Effector memory CD4-positive, alpha-beta T cell (primary cell): ENCODE data around the gene IDS.
"Not testable (repeated sequence)": the region's sequence is repeated elsewhere in the genome, so short reads cannot be mapped to it uniquely, and the experiment has no call there.

ENCODE experiments used
- DNase-seq, 3 donors: peaks; one replicate each; pipeline ENCODE4 v3.0.0-alpha.2; 2020
- H3K27ac ChIP-seq: 2 replicates; pipeline ENCODE4 v1.7.0; 2013; ENCODE audit warnings: mild to moderate bottlenecking, low read length, moderate library complexity; ENCODE audit not compliant: insufficient read depth, poor library complexity, severe bottlenecking
- H3K27me3 ChIP-seq: replicated peaks from 2 replicates; pipeline ENCODE4 v1.7.0; 2013; ENCODE audit warnings: mild to moderate bottlenecking, low read length; ENCODE audit not compliant: insufficient read depth, control insufficient read depth, poor library complexity, severe bottlenecking
- H3K36me3 ChIP-seq: 2 replicates; pipeline ENCODE4 v1.7.0; 2013; ENCODE audit warnings: mild to moderate bottlenecking, low read length, moderate library complexity; ENCODE audit not compliant: control insufficient read depth, insufficient read depth
- H3K4me1 ChIP-seq: 2 replicates; pipeline ENCODE4 v1.7.0; 2013; ENCODE audit warnings: low read length, mild to moderate bottlenecking; ENCODE audit not compliant: control insufficient read depth, insufficient read depth, poor library complexity, severe bottlenecking
- H3K4me3 ChIP-seq: 2 replicates; pipeline ENCODE4 v1.7.0; 2013; ENCODE audit warnings: low read length, low read depth, mild to moderate bottlenecking; ENCODE audit not compliant: insufficient read depth, poor library complexity, severe bottlenecking
- H3K9me3 ChIP-seq: 2 replicates; pipeline ENCODE4 v1.7.0; 2013; ENCODE audit warnings: mild to moderate bottlenecking, low read length, moderate library complexity; ENCODE audit not compliant: control insufficient read depth

IDS gene

DNA sequence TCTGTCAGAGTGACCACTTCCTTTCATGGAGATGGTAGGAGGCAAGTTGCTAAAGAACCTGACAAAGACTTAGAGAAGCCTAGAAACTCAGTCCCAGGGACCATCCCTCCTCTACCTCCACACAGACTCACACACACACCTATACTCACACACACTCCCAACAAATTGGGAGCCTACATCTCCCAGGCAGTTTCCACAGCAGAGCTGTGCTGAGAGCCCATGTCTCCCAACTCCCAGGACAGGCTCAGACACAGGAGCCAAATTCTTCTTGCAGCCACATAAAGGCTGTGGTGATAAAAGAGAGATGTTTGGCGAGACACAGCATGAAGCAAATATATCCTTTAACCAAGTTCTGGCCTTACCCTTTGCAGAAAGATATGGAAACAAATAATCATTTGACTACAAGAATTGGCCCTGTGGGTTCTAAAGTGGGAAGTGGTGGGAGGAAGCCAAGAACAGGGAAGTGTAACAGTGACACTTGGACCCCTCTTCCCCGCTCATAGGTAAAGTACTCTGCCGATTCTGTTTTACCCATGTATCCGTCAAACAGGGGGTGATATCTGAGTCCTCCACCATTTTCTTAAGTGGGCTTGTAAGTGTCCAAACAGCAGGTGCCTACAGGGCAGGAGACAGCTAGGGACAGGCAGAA, 11.0 kb upstream of the IDS start:
- H3K27me3 ChIP-seq, result no peaks in the 10 kb centered on the region
- H3K4me3 ChIP-seq, result no peak overlapping the region
- no peaks in the 10 kb centered on the region for H3K9me3 ChIP-seq
- no peak for DNase-seq
- no peak overlapping the region for H3K27ac ChIP-seq
- H3K4me1 ChIP-seq, result no peaks in the 10 kb centered on the region
- no peaks in the 10 kb centered on the region for H3K36me3 ChIP-seq

DNA sequence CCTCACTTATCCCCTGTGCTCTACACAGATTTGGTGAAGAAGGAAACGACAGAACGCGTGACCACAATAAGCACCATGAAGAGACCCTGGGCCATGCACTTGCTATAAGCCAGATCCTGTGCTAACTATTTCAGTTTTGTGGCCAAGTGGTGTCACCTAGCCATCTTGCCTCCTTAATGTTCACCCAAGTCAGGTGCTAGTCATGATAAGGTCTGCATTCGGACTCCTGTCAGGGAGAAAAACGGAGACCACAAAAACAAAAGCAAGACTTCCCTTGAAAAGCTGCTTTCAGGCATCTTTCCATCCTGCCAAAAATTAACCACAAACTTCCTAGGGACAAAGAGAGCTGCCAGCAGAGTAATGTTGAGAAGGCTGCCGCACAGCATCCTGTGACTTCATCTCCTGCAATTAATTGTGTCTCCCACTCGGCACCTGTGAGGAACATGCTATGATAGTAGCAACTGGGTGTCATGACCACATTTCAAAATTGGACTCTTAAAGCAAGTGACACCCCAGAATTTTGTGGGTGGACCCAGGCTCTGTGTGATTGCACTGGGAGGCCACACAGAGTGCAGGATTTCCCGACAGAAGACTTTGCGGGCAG, 8.8 kb upstream of the IDS start:
- Histone ChIP-seq H3K4me3 (no peak overlapping the region), H3K9me3 (no peaks in the 10 kb centered on the region), H3K36me3 (no peaks in the 10 kb centered on the region), H3K27ac (no peak overlapping the region), H3K27me3 (no peaks in the 10 kb centered on the region), H3K4me1 (no peaks in the 10 kb centered on the region)
- no peak for DNase-seq

DNA sequence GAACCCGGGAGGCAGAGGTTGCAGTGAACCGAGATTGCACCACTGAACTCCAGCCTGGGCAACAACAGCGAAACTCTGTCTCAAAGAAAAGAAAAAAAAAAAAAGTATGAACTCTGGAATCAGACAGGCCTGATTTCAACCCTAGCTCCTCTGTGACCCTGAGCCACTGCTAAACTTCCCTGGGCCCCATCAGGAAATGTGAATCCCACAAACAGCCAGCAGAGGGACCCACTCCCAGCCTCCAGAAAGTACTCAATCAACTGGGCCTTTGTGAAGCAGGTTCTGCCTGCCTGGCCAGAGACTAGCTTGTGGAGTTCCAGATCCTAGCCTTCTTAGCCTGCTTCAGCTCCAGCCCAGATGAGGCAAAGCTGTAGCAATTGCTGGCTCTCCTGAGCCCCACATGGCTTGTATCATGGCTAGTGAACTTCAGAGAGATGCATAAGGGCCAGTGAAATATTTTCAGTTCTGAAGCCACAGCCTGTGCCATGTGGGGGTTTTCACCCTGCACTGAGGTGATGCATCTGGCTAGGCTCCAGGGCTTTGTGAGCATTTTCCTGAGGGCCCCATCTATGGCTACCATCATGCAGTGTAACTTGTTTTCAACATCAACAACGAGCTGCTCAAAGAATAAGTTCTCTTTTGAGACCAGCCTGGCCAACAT, 7.2 kb upstream of the IDS start:
- Histone ChIP-seq H3K9me3 (no peaks in the 10 kb centered on the region), H3K27me3 (no peaks in the 10 kb centered on the region), H3K4me3 (no peak overlapping the region), H3K4me1 (no peaks in the 10 kb centered on the region), H3K36me3 (no peaks in the 10 kb centered on the region), H3K27ac (no peak overlapping the region)
- DNase-seq, result peak; percentile 38 to 50 (median 49)

DNA sequence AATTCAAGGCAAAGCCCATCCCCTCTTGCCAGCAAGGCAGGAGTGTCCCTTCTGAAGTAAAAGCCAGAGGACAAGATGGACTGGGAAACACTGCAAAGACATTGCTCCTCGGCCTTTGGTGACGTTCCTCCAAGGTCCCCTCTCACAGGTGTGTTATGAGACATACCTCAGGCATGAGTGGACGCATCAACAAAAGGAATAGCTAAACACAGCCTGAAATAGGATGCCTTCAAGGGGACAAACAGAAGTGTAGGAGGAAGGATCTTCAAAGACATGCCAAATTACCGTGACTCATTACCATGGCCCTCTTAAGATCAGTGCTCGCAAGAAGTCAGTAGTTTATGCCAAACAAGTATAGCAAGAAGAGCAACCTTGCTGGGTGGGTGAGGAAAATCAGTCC, 6.0 kb upstream of the IDS start:
- Histone ChIP-seq H3K36me3 (no peaks in the 10 kb centered on the region), H3K4me1 (no peaks in the 10 kb centered on the region), H3K27me3 (no peaks in the 10 kb centered on the region), H3K27ac (no peak overlapping the region), H3K9me3 (no peaks in the 10 kb centered on the region), H3K4me3 (no peak overlapping the region)
- no peak for DNase-seq

DNA sequence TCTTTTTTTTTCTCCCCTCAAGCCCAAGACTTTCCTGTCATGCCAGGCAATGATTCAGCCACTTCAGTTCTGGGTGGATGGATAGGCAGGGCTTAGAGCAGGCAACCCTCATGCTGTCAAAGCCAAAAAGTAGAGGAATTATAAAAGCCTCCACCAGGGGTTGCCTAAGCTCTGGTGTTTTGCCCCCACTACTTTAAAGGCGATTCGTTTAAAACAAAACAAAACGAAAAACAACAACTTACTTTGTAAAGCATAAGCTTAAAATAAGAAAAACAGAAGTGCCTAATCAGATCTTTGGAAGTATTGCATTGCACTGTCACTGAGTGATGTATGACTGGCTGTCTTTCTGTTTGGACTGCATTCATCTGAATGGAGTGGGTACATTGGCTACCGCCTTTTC, 5.3 kb upstream of the IDS start:
- no peaks in the 10 kb centered on the region for H3K4me1 ChIP-seq
- no peak overlapping the region for H3K4me3 ChIP-seq
- H3K27ac ChIP-seq, result no peak overlapping the region
- H3K9me3 ChIP-seq, result no peaks in the 10 kb centered on the region
- DNase-seq, result no peak
- H3K27me3 ChIP-seq, result no peaks in the 10 kb centered on the region
- no peaks in the 10 kb centered on the region for H3K36me3 ChIP-seq

DNA sequence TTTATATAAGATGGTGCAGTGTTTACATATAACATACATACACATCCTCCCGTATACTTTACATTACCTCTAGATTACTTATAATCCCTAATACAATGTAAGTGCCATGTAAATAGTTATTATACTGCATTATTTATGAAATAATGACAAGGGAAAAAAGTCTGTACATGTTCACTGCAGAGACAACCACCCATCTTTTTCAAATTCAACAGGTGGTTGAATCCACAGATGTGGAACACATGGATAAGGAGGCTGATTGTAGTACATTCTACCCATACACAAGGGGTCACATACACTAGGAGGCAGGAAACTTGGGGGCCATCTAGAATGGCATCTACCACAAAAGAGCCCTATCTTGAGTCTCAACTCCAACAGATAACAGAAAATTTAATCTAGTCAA, 3.4 kb upstream of the IDS start:
- Histone ChIP-seq H3K36me3 (no peaks in the 10 kb centered on the region), H3K27ac (no peak overlapping the region), H3K4me1 (no peaks in the 10 kb centered on the region), H3K27me3 (no peaks in the 10 kb centered on the region), H3K4me3 (no peak overlapping the region), H3K9me3 (no peaks in the 10 kb centered on the region)
- no peak for DNase-seq

DNA sequence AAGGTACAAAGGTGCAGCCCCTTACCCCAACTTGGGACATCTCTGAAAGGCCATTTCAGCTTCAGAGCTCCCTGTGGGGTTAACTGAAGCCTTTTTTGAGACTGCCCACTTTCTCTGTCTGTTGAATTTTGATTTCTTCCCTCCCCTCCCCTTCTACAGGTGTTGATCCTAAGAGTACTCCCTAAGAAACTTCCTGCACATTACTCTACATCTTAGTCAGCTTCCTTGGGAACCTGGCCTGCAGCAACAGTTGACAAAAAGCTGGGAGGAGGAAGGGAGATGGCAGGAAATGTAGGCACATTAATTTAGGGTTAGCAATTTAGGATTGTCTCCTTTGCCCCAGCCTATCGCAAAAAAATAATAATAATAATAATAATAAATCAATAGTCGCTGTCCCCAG, 1.2 kb upstream of the IDS start:
- no peak for DNase-seq
- Histone ChIP-seq H3K4me1 (peaks cover 2% of the 10 kb centered on the region), H3K27me3 (no peaks in the 10 kb centered on the region), H3K9me3 (no peaks in the 10 kb centered on the region), H3K36me3 (peaks cover 11% of the 10 kb centered on the region), H3K27ac (peak overlapping the region; percentile 93), H3K4me3 (no peak overlapping the region)

DNA sequence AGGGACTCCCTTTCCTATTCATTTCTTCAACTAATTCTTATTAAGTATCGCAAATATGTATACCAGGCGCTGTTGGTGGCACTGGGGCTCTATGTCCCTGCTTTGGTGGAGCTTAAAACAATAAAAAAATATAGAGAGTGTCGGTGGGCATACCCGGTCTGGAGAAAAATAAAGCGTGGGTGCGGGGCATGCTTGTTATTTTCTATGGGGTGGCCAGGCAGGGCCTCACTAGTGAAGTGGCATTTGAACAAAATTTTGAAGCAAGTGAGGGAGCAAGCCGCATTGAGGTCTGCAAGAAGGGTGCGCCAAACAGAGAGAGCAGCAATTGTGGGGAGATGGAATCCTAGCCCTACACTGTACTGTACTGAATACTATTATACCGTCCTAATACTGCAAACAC, 565 bp upstream of the IDS start:
- Histone ChIP-seq H3K27ac (peak overlapping the region; percentile 93), H3K4me3 (peak overlapping the region; percentile 74), H3K9me3 (no peaks in the 10 kb centered on the region), H3K4me1 (peaks cover 2% of the 10 kb centered on the region), H3K27me3 (no peaks in the 10 kb centered on the region), H3K36me3 (peaks cover 18% of the 10 kb centered on the region)
- DNase-seq, result no peak

DNA sequence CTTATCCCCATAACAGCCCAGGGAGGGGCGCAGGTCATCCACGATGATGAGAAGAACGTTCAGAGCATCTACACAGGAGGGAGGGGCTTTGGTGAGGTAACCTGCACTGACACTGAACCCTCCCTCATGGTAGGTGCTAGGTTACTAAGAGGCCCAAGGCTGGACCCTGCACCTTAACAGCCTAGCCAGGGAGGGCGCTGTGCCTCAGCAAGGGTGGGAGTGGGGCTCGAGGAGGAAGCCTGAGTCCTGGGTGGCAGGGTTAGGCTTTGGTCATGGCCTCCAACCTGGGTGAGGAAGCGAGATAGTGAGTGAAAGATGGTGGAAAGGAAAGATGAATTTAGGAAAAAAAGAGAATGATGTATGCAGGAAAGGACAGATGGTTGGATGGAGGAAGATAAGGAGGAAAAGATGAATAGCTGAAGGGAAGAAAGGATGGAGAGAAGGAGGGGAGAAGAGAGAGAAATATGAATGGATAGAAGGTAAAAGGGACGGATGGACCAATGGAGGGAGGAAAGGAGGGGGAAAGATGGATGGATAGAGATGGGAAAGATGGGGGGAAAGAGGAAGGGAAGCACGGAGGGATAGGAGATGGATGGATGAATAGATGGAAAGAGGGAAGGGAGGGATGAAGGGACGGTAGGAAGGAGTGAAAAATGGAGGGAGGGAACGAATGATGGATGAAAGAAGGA, 736 bp downstream of the IDS start:
- DNase-seq, result peak; percentile 57 to 64 (median 61)
- Histone ChIP-seq H3K4me1 (peaks cover 2% of the 10 kb centered on the region), H3K27ac (peak overlapping the region; percentile 93), H3K36me3 (peaks cover 30% of the 10 kb centered on the region), H3K4me3 (peak overlapping the region; percentile 74), H3K9me3 (no peaks in the 10 kb centered on the region), H3K27me3 (no peaks in the 10 kb centered on the region)

DNA sequence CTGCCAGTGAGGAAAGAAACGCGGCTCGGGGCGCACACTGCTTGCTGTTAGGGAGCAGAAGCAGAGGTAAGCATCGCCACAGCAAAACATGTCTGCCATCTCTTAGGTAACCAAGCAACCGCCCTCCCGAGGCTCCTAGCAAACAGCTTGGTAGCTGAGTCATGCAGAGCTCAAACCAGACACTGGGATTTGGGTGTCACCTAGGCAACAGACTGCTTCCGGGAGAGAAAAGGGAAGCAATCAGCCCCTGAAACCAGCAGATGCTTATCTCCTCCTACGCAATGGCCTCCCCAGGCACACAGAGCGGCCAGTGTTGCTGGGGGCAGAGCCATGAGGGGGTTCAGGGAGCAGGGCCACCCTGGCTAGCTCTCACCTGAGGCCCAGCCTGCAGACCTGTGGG, 1.7 kb downstream of the IDS start:
- peak; percentile 61 to 69 (median 67) for DNase-seq
- H3K4me3 ChIP-seq, H3K9me3 ChIP-seq, H3K4me1 ChIP-seq, H3K27me3 ChIP-seq: not testable (repeated sequence)
- Histone ChIP-seq H3K27ac (peak overlapping the region; percentile 93), H3K36me3 (peaks cover 33% of the 10 kb centered on the region)
